Stimulated activated CD8-positive, alpha-beta memory T cell treated with anti-CD3 and anti-CD28 coated beads, Interleukin-2, amount 100 ng/mL, for 1 hour (primary cell): ENCODE measurements around the gene IMPDH2.

Experiments used
- DNase-seq, 2 donors: peaks; one replicate each; pipeline ENCODE4 v3.0.0-alpha.2; 2020; ENCODE audit warnings: low read depth in 2 of 2

The IMPDH2 gene

GRCh38 chr3:49006408-49007067, 22.7 kb downstream of the IMPDH2 start:
- no peak for DNase-seq

GRCh38 chr3:49005998-49006397, 23.2 kb downstream of the IMPDH2 start:
- DNase-seq, result no peak

GRCh38 chr3:49005303-49005680, 23.9 kb downstream of the IMPDH2 start:
- no peak for DNase-seq

- no peak for DNase-seq
Measured at GRCh38 chr3:49004352-49005302, 24.6 kb downstream of the IMPDH2 start.

GRCh38 chr3:49001155-49001554, 28.0 kb downstream of the IMPDH2 start:
- no peak for DNase-seq

GRCh38 chr3:48999085-48999858, 29.9 kb downstream of the IMPDH2 start:
- DNase-seq, result no peak

GRCh38 chr3:48997714-48998637, 31.2 kb downstream of the IMPDH2 start:
- no peak for DNase-seq

GRCh38 chr3:48997102-48997635, 32.0 kb downstream of the IMPDH2 start:
- DNase-seq, result no peak

- no peak for DNase-seq
Measured at GRCh38 chr3:48996640-48997039, 32.6 kb downstream of the IMPDH2 start.

- DNase-seq, result no peak
Measured at GRCh38 chr3:48993834-48994233, 35.4 kb downstream of the IMPDH2 start.

GRCh38 chr3:48991851-48992545, 37.2 kb downstream of the IMPDH2 start:
- no peak for DNase-seq

GRCh38 chr3:48990636-48991469, 38.3 kb downstream of the IMPDH2 start:
- DNase-seq, result no peak

GRCh38 chr3:48989796-48990635, 39.2 kb downstream of the IMPDH2 start, which contains the start of gene P4HTM:
TSS of gene P4HTM (plus strand) at chr3:48990241. CDS start at chr3:48990257, 16 bp downstream.
- DNase-seq, result peak; percentile 50 to 63

- DNase-seq, result no peak
Measured at GRCh38 chr3:48989126-48989795, 39.9 kb downstream of the IMPDH2 start.

- no peak for DNase-seq
Measured at GRCh38 chr3:48985831-48986376, 43.3 kb downstream of the IMPDH2 start.

GRCh38 chr3:48984663-48985062, 44.5 kb downstream of the IMPDH2 start:
- no peak for DNase-seq

- no peak for DNase-seq
Measured at GRCh38 chr3:48983096-48983495, 46.1 kb downstream of the IMPDH2 start.
